HepG2 (cell line): Measurements from ENCODE around the gene KLHL30. TPM values are rescaled to one million over a fixed set of nuclear protein-coding genes. Genes with fewer than 3 reads are reported as not detected.
A peak's percentile ranks its signal among the peaks of the same experiment; 100 is the strongest.

ENCODE experiments used
- ARHGAP35 ChIP-seq: sonication (generic); formaldehyde crosslinking; IDR thresholded peaks from 2 replicates; pipeline ENCODE4 v1.9.0; 2022; ENCODE audit warnings: mild to moderate bottlenecking, inconsistent platforms, moderate library complexity, missing genetic modification reagents, borderline replicate concordance
- CBX5 ChIP-seq: sonication (generic); formaldehyde crosslinking; IDR thresholded peaks from 2 replicates; pipeline ENCODE4 v1.4.0; 2020; ENCODE audit warnings: missing genetic modification reagents, borderline replicate concordance
- DNMT1 ChIP-seq: sonication (generic); formaldehyde crosslinking; IDR thresholded peaks from 2 replicates; pipeline ENCODE4 v1.5.1; 2020; ENCODE audit warnings: mild to moderate bottlenecking, missing genetic modification reagents
- MIXL1 ChIP-seq: IDR thresholded peaks from 2 replicates; pipeline ENCODE4 v1.6.1; 2016
- NBN ChIP-seq: fragments of 450-650 bp; conservative IDR thresholded peaks from 2 replicates; pipeline ENCODE4 v1.6.1; 2017
- PAWR ChIP-seq: sonication (generic); formaldehyde crosslinking; IDR thresholded peaks from 2 replicates; pipeline ENCODE4 v1.4.0; 2020; ENCODE audit warnings: missing genetic modification reagents, mild to moderate bottlenecking, borderline replicate concordance
- PAXIP1 ChIP-seq: sonication (generic); formaldehyde crosslinking; conservative IDR thresholded peaks from 2 replicates; pipeline ENCODE4 v1.4.0; 2020; ENCODE audit warnings: mild to moderate bottlenecking, missing genetic modification reagents, moderate library complexity
- PRDM10 ChIP-seq: sonication (generic); formaldehyde crosslinking; IDR thresholded peaks from 2 replicates; pipeline ENCODE4 v1.4.0; 2020; ENCODE audit warnings: low read depth, missing genetic modification reagents
- RBM39 ChIP-seq: fragments of 200-400 bp; formaldehyde crosslinking; IDR thresholded peaks from one replicate; pipeline ENCODE4 v1.6.1; 2018; ENCODE audit warnings: antibody characterized with exemption, mild to moderate bottlenecking, low read depth, low read length; ENCODE audit not compliant: poor library complexity, severe bottlenecking
- THYN1 ChIP-seq: sonication (generic); formaldehyde crosslinking; IDR thresholded peaks from 2 replicates; pipeline ENCODE4 v1.8.1; 2023; ENCODE audit warnings: low read depth, mild to moderate bottlenecking, moderate library complexity, missing genetic modification reagents, borderline replicate concordance
- TRAFD1 ChIP-seq: sonication (generic); formaldehyde crosslinking; IDR thresholded peaks from 2 replicates; pipeline ENCODE4 v1.5.1; 2020; ENCODE audit warnings: missing genetic modification reagents, mild to moderate bottlenecking, borderline replicate concordance
- YEATS4 ChIP-seq: sonication (generic); formaldehyde crosslinking; IDR thresholded peaks from 2 replicates; pipeline ENCODE4 v1.4.0; 2020; ENCODE audit warnings: missing genetic modification reagents, borderline replicate concordance
- ZBTB25 ChIP-seq: IDR thresholded peaks from 2 replicates; pipeline ENCODE4 v1.6.1; 2018; ENCODE audit warnings: missing genetic modification reagents
- ZEB1 ChIP-seq: IDR thresholded peaks from 2 replicates; pipeline ENCODE4 v1.6.1; 2012; ENCODE audit warnings: mild to moderate bottlenecking, low read depth, inconsistent platforms; ENCODE audit not compliant: insufficient replicate concordance
- ZFP37 ChIP-seq: sonication (generic); formaldehyde crosslinking; IDR thresholded peaks from 2 replicates; pipeline ENCODE4 v1.4.0; 2020; ENCODE audit warnings: missing genetic modification reagents, borderline replicate concordance
- ZFP90 ChIP-seq: sonication (generic); formaldehyde crosslinking; IDR thresholded peaks from 2 replicates; pipeline ENCODE4 v1.8.0; 2022; ENCODE audit warnings: missing genetic modification reagents, mild to moderate bottlenecking, inconsistent platforms, borderline replicate concordance
- ZNF350 ChIP-seq: sonication (generic); formaldehyde crosslinking; IDR thresholded peaks from 2 replicates; pipeline ENCODE4 v1.4.0; 2020; ENCODE audit warnings: mild to moderate bottlenecking, low read depth, missing genetic modification reagents, borderline replicate concordance
- ZNF563 ChIP-seq: sonication (generic); formaldehyde crosslinking; IDR thresholded peaks from 2 replicates; pipeline ENCODE4 v1.8.0; 2022; ENCODE audit warnings: mild to moderate bottlenecking, moderate library complexity, missing genetic modification reagents
- polyA plus RNA-seq, 8 experiments: library from polyadenylated mRNA; depleted of rRNA in 3 of 8; stranded (reverse) in 7 of 8; unstranded in 1 of 8; fragments of >200 nt; fragmentation: Illumina TruSeq in 4 of 8; extraction: Trizol in 4 of 8; gene quantifications; 2 replicates each; pipeline versions ENCODE4 v1.2.1 to v1.2.3, GENCODE V29; 2011 to 2016; ENCODE audit warnings: low read depth in 4 of 8, missing spikeins in 1 of 8, mixed read lengths in 1 of 8; ENCODE audit not compliant: insufficient read depth in 1 of 8
- total RNA-seq, 5 experiments: library from RNA; depleted of rRNA; stranded (reverse); fragments of >200 nt; fragmentation: Illumina TruSeq; extraction: Trizol; gene quantifications; 2 replicates each; pipeline ENCODE4 v1.2.3, GENCODE V29; 2016; ENCODE audit warnings: low read depth in 1 of 5

The KLHL30 gene
- total and polyA plus RNA-seq, 2 of the 13 experiments (the other 11 are each of a cell fraction or from before 2014, with no cell fraction given): 0.05 TPM; not detected in 1

GRCh38 chr2:238106698-238107524, 31.6 kb upstream of the KLHL30 start (continued):
- no peak for TF ChIP-seq ARHGAP35 (CRISPR knock-in tag)
- no peak for TF ChIP-seq PAXIP1 (CRISPR knock-in tag)
- TF ChIP-seq ZFP37 (CRISPR knock-in tag): peak; percentile 64; the same call in 1 of the 2 replicates
- TF ChIP-seq ZEB1: no peak
- TF ChIP-seq THYN1 (CRISPR knock-in tag): no peak
- peak; percentile 69; the same call in 1 of the 2 replicates for TF ChIP-seq YEATS4 (CRISPR knock-in tag)
- TF ChIP-seq TRAFD1 (CRISPR knock-in tag): no peak
- TF ChIP-seq PRDM10 (CRISPR knock-in tag): no peak
- no peak for TF ChIP-seq MIXL1 (CRISPR knock-in tag)
- 0 out of 2 replicates have a peak, but pooled peaks have one; percentile 7 for TF ChIP-seq CBX5 (CRISPR knock-in tag)
- TF ChIP-seq NBN: no peak
- peak; percentile 15 for TF ChIP-seq ZNF350 (CRISPR knock-in tag)
- TF ChIP-seq ZBTB25 (CRISPR knock-in tag): no peak
- peak; percentile 22 for TF ChIP-seq RBM39
- 0 out of 2 replicates have a peak, but pooled peaks have one; percentile 75 for TF ChIP-seq DNMT1
- no peak for TF ChIP-seq PAWR (CRISPR knock-in tag)
- TF ChIP-seq ZNF563: 0 out of 2 replicates have a peak, but pooled peaks have one; percentile 52
- TF ChIP-seq ZFP90 (CRISPR knock-in tag): no peak
